IMR-90 (cell line): Measurements from ENCODE around the gene PLD1. TPM values are rescaled to one million over a fixed set of nuclear protein-coding genes. Genes with fewer than 3 reads are reported as not detected.

Experiments used
- ATAC-seq: fragments of 200-7000 bp; cut with Tn5 transposase; 2 replicates; pipeline ENCODE4 v1.9.1; 2020; ENCODE audit warnings: low read depth, mild to moderate bottlenecking, moderate library complexity
- BruUV-seq: library from RNA; stranded (reverse); fragments of 400-500 nt; replicated peaks from 2 replicates; lab custom pipeline; 2021; lab: Mats Ljungman, UMichigan
- CTCF ChIA-PET: fragments of 300-600 bp; formaldehyde crosslinking; extraction: SDS; loops from one replicate; lab custom pipeline; 2021; ENCODE audit warnings: antibody characterized with exemption; lab: Yijun Ruan, JAX
- POLR2A ChIA-PET: fragments of 300-600 bp; sonication (Branson Sonifier 250); formaldehyde crosslinking; loops from one replicate; lab custom pipeline; 2022; ENCODE audit warnings: antibody characterized with exemption; ENCODE audit not compliant: unreplicated experiment; lab: Charles Lee
- DNase-seq: peaks from one replicate; pipeline ENCODE4 v3.0.0; 2013
- H2AFZ ChIP-seq: replicated peaks from 2 replicates; pipeline ENCODE3; 2013; ENCODE audit warnings: low read length, mild to moderate bottlenecking; ENCODE audit not compliant: poor library complexity
- H2AK5ac ChIP-seq: 2 replicates; pipeline ENCODE4 v1.6.1; 2013; ENCODE audit warnings: low read depth, low read length, inconsistent platforms
- H2AK9ac ChIP-seq: replicated peaks from 2 replicates; pipeline ENCODE3; 2013; ENCODE audit warnings: mild to moderate bottlenecking, low read depth, low read length, moderate library complexity; ENCODE audit not compliant: poor library complexity
- H2BK120ac ChIP-seq: 2 replicates; pipeline ENCODE4 v1.6.1; 2013; ENCODE audit warnings: low read depth, low read length, inconsistent platforms
- H2BK15ac ChIP-seq: 3 replicates; pipeline ENCODE4 v1.6.1; 2013; ENCODE audit warnings: low read depth, low read length, inconsistent platforms
- H2BK20ac ChIP-seq: 2 replicates; pipeline ENCODE4 v1.6.1; 2013; ENCODE audit warnings: low read depth, mild to moderate bottlenecking, inconsistent platforms, low read length, moderate library complexity
- H2BK5ac ChIP-seq: 2 replicates; pipeline ENCODE4 v1.6.1; 2013; ENCODE audit warnings: mild to moderate bottlenecking, low read depth, low read length, inconsistent platforms; ENCODE audit not compliant: poor library complexity, severe bottlenecking
- H3K14ac ChIP-seq: replicated peaks from 2 replicates; pipeline ENCODE4 v1.6.1; 2013; ENCODE audit warnings: low read depth, low read length, inconsistent platforms
- H3K18ac ChIP-seq: 2 replicates; pipeline ENCODE4 v1.6.1; 2013; ENCODE audit warnings: low read depth, low read length, control low read depth
- H3K23ac ChIP-seq: 2 replicates; pipeline ENCODE4 v1.6.1; 2013; ENCODE audit warnings: low read depth, low read length, inconsistent platforms
- H3K27ac ChIP-seq: 2 replicates; pipeline ENCODE4 v1.5.1; 2013; ENCODE audit warnings: mild to moderate bottlenecking, control low read depth, low read length; ENCODE audit not compliant: insufficient read depth
- H3K27me3 ChIP-seq: 2 replicates; pipeline ENCODE4 v1.6.1; 2013; ENCODE audit warnings: low read length; ENCODE audit not compliant: control insufficient read depth, insufficient read depth
- H3K36me3 ChIP-seq: 2 replicates; pipeline ENCODE4 v1.6.1; 2013; ENCODE audit warnings: low read length, mixed read lengths; ENCODE audit not compliant: control insufficient read depth, insufficient read depth
- H3K4ac ChIP-seq: 2 replicates; pipeline ENCODE4 v1.6.1; 2013; ENCODE audit warnings: low read depth, low read length, inconsistent platforms
- H3K4me1 ChIP-seq: 2 replicates; pipeline ENCODE4 v1.6.1; 2013; ENCODE audit warnings: low read length, mixed read lengths; ENCODE audit not compliant: control insufficient read depth, insufficient read depth
- H3K4me2 ChIP-seq: 2 replicates; pipeline ENCODE4 v1.6.1; 2013; ENCODE audit warnings: low read depth, mild to moderate bottlenecking, control low read depth, low read length, moderate library complexity
- H3K4me3 ChIP-seq: 2 replicates; pipeline ENCODE4 v1.5.1; 2013; ENCODE audit warnings: low read depth, mild to moderate bottlenecking, control low read depth, low read length, moderate library complexity; ENCODE audit not compliant: insufficient read depth
- H3K56ac ChIP-seq: 2 replicates; pipeline ENCODE4 v1.6.1; 2013; ENCODE audit warnings: low read length, inconsistent platforms; ENCODE audit not compliant: insufficient read depth; ENCODE audit errors: extremely low read depth
- H3K79me1 ChIP-seq, 2 experiments: 2 replicates each; pipeline ENCODE4 v1.6.1; 2013; ENCODE audit warnings: low read length in 2 of 2, inconsistent platforms in 1 of 2, low read depth in 1 of 2
- H3K9ac ChIP-seq: 2 replicates; pipeline ENCODE4 v1.6.1; 2013; ENCODE audit warnings: low read depth, low read length, control low read depth
- H3K9me1 ChIP-seq: 2 replicates; pipeline ENCODE4 v1.6.1; 2013; ENCODE audit warnings: low read length, inconsistent platforms; ENCODE audit not compliant: insufficient read depth
- H3K9me3 ChIP-seq: 2 replicates; pipeline ENCODE4 v1.6.1; 2013; ENCODE audit warnings: low read length; ENCODE audit not compliant: control insufficient read depth, insufficient read depth
- H4K20me1 ChIP-seq: 2 replicates; pipeline ENCODE4 v1.6.1; 2013; ENCODE audit warnings: low read length, inconsistent platforms; ENCODE audit not compliant: insufficient read depth
- H4K5ac ChIP-seq: 2 replicates; pipeline ENCODE4 v1.6.1; 2013; ENCODE audit warnings: mild to moderate bottlenecking, low read depth, low read length, control low read depth
- H4K8ac ChIP-seq, 2 experiments: 2 replicates each; pipeline ENCODE4 v1.6.1; 2013; ENCODE audit warnings: low read depth in 2 of 2, low read length in 2 of 2, control low read depth in 1 of 2, inconsistent platforms in 1 of 2
- H4K91ac ChIP-seq: 2 replicates; pipeline ENCODE4 v1.6.1; 2013; ENCODE audit warnings: low read depth, low read length, inconsistent platforms; ENCODE audit not compliant: insufficient read depth
- BHLHE40 ChIP-seq: fragments of 150-350 bp; IDR thresholded peaks from 2 replicates; pipeline ENCODE4 v1.6.1; 2016; ENCODE audit warnings: mild to moderate bottlenecking, low read depth, low read length
- CEBPB ChIP-seq: IDR thresholded peaks from 2 replicates; pipeline ENCODE4 v1.6.1; 2012; ENCODE audit warnings: low read depth, low read length, improper control_type of control experiment
- MAFK ChIP-seq: IDR thresholded peaks from 2 replicates; pipeline ENCODE4 v1.6.1; 2012; ENCODE audit warnings: low read depth, low read length, improper control_type of control experiment
- MAZ ChIP-seq: IDR thresholded peaks from 2 replicates; pipeline ENCODE4 v1.6.1; 2012; ENCODE audit warnings: low read depth, mild to moderate bottlenecking, low read length, improper control_type of control experiment, moderate library complexity, borderline replicate concordance
- MXI1 ChIP-seq: IDR thresholded peaks from 2 replicates; pipeline ENCODE4 v1.6.1; 2012; ENCODE audit warnings: low read depth, mild to moderate bottlenecking, low read length, moderate library complexity, borderline replicate concordance
- NFE2L2 ChIP-seq: fragments of 150-350 bp; IDR thresholded peaks from 2 replicates; pipeline ENCODE4 v1.6.1; 2016; ENCODE audit warnings: low read depth, mild to moderate bottlenecking, low read length
- POLR2A ChIP-seq: IDR thresholded peaks from 2 replicates; pipeline ENCODE4 v1.6.1; 2012; ENCODE audit warnings: mild to moderate bottlenecking, low read depth, low read length
- RCOR1 ChIP-seq: IDR thresholded peaks from 2 replicates; pipeline ENCODE4 v1.6.1; 2012; ENCODE audit warnings: mild to moderate bottlenecking, low read length, improper control_type of control experiment; ENCODE audit not compliant: insufficient replicate concordance
- RFX5 ChIP-seq: IDR thresholded peaks from 2 replicates; pipeline ENCODE4 v1.8.0; 2012; ENCODE audit warnings: low read depth, mild to moderate bottlenecking, low read length, moderate library complexity
- SMC3 ChIP-seq: fragments of 150-350 bp; IDR thresholded peaks from 2 replicates; pipeline ENCODE4 v1.6.1; 2016; ENCODE audit warnings: low read depth, mild to moderate bottlenecking, antibody characterized with exemption, low read length, moderate library complexity
- WGBS, 2 experiments: methylation state at CpG; one replicate each; pipeline versions ENCODE4 v1.1.5 to v1.1.7; 2013; ENCODE audit warnings: missing lambda C conversion rate in 2 of 2; ENCODE audit not compliant: insufficient read length in 1 of 2; ENCODE audit errors: extremely low coverage in 2 of 2; 5-methylcytosine and 5-hydroxymethylcytosine counted together
- dilution Hi-C: fragments of 300-500 bp; cut with HindIII; formaldehyde crosslinking; loops from one replicate; pipeline ENCODE4 v1.14.3; 2018; ENCODE audit warnings: low sequenced_read_pairs; ENCODE audit not compliant: unreplicated experiment
- in situ Hi-C: fragments of 300-500 bp; cut with MboI; formaldehyde crosslinking; loops from 3 replicates; pipeline ENCODE4 v1.14.3; 2019; ENCODE audit warnings: low sequenced_read_pairs, inconsistent platforms, mixed read lengths
- intact Hi-C: fragments of 100-400 bp; cut with micrococcal nuclease; formaldehyde crosslinking; loops from 2 replicates; pipeline ENCODE4 v1.10.0; 2022
- polyA plus RNA-seq, 3 experiments: library from polyadenylated mRNA; depleted of rRNA; stranded (reverse); fragments of >200 nt; gene quantifications; 2 replicates each; pipeline ENCODE4 v1.2.3, GENCODE V29; 2012; ENCODE audit warnings: low replicate concordance in 1 of 3
- total RNA-seq: library from RNA; depleted of rRNA; stranded (reverse); fragments of >200 nt; gene quantifications from 2 replicates; pipeline ENCODE4 v1.2.3, GENCODE V29; 2012

PLD1 gene
- total and polyA plus RNA-seq, 2 of the 4 experiments (the other 2 are of a cell fraction): 3.3 to 9.7 TPM

GRCh38 chr3:171821778-171822358 lies 11.6 kb upstream of the PLD1 start:
- no peak overlapping the region for H2BK5ac ChIP-seq
- no peak overlapping the region for H2AK5ac ChIP-seq
- intact Hi-C loops: no loop called here
- no peaks in the 10 kb centered on the region for H3K9me1 ChIP-seq
- dilution Hi-C loops: no loop called here
- no peak overlapping the region for H3K23ac ChIP-seq
- no peak overlapping the region for H2BK120ac ChIP-seq
- no peak overlapping the region for H2AFZ ChIP-seq
- no peaks in the 10 kb centered on the region for H3K79me1 ChIP-seq
- no peak overlapping the region for H3K27ac ChIP-seq
- H4K91ac ChIP-seq: no peak overlapping the region
- no peak overlapping the region for H2BK15ac ChIP-seq
- DNase-seq (no peak), ATAC-seq (no peak)
- H3K4me2 ChIP-seq: no peak overlapping the region
- in situ Hi-C loops: no loop called here
- H3K4me1 ChIP-seq: peaks cover 8% of the 10 kb centered on the region
- no peaks in the 10 kb centered on the region for H3K36me3 ChIP-seq
- no peak overlapping the region for H3K9ac ChIP-seq
- ChIA-PET CTCF (interaction anchor here (1.4 kb wide), 1 partner anchor 12 kb away, joined by 7 read pairs; no protein-coding TSS in a partner anchor), POLR2A (no interaction called here)
- no peak overlapping the region for H3K4ac ChIP-seq
- no peak overlapping the region for H3K4me3 ChIP-seq
- H3K18ac ChIP-seq: no peak overlapping the region
- H2AK9ac ChIP-seq: no peak overlapping the region
- no peaks in the 10 kb centered on the region for H3K27me3 ChIP-seq
- 17% methylated on average over 1 of the region's 2 CpGs; no CpG with 5 or more reads in 1 of the 2 experiments for WGBS, 2 experiments
- H2BK20ac ChIP-seq: no peak overlapping the region
- H4K8ac ChIP-seq: no peak overlapping the region
- TF ChIP-seq NFE2L2 (no peak), BHLHE40 (no peak), CEBPB (no peak), MXI1 (no peak), RCOR1 (no peak), MAZ (no peak), RFX5 (no peak), MAFK (no peak), POLR2A (no peak), SMC3 (no peak)
- no TSS peak for BruUV-seq
- H4K20me1 ChIP-seq: no peaks in the 10 kb centered on the region
- no peak overlapping the region for H3K14ac ChIP-seq
- H3K9me3 ChIP-seq: no peaks in the 10 kb centered on the region
- H4K5ac ChIP-seq: no peak overlapping the region
- no peak overlapping the region for H3K56ac ChIP-seq
